Nucleus accumbens (tissue), 56 donors: ENCODE data around the gene KCNJ12.
"Not testable (repeated sequence)": the region's sequence is repeated elsewhere in the genome, so short reads cannot be mapped to it uniquely, and the experiment has no call there.

Source experiments
- DNase-seq, 56 donors: peaks; one replicate each; lab custom pipeline; 2025; lab: John Stamatoyannopoulos, UW

The KCNJ12 gene

GRCh38 chr17:21417921-21418320 lies 41.8 kb downstream of the KCNJ12 start:
- DNase-seq: no peak

GRCh38 chr17:21418446-21419298 lies 42.5 kb downstream of the KCNJ12 start:
- no peak for DNase-seq

GRCh38 chr17:21419299-21420239 lies 43.4 kb downstream of the KCNJ12 start:
- DNase-seq: no peak

GRCh38 chr17:21420503-21421090 lies 44.4 kb downstream of the KCNJ12 start:
- DNase-seq: not testable (repeated sequence)

- DNase-seq: not testable (repeated sequence)
Measured at GRCh38 chr17:21421421-21422310, 45.5 kb downstream of the KCNJ12 start.

- not testable (repeated sequence) for DNase-seq
Measured at GRCh38 chr17:21422311-21423189, 46.4 kb downstream of the KCNJ12 start.

- DNase-seq: not testable (repeated sequence)
Measured at GRCh38 chr17:21423190-21423493, 47.0 kb downstream of the KCNJ12 start.

- DNase-seq: not testable (repeated sequence)
Measured at GRCh38 chr17:21424697-21425096, 48.5 kb downstream of the KCNJ12 start.

- DNase-seq: no peak
Measured at GRCh38 chr17:21425321-21425720, 49.2 kb downstream of the KCNJ12 start.

- no peak for DNase-seq
Measured at GRCh38 chr17:21425736-21426135, 49.6 kb downstream of the KCNJ12 start.

- not testable (repeated sequence) for DNase-seq
Measured at GRCh38 chr17:21426246-21426645, 50.1 kb downstream of the KCNJ12 start.

GRCh38 chr17:21426876-21427275 lies 50.7 kb downstream of the KCNJ12 start:
- not testable (repeated sequence) for DNase-seq

- not testable (repeated sequence) for DNase-seq
Measured at GRCh38 chr17:21427727-21428126, 51.6 kb downstream of the KCNJ12 start.

GRCh38 chr17:21428752-21429424 lies 52.7 kb downstream of the KCNJ12 start:
- not testable (repeated sequence) for DNase-seq

- DNase-seq: not testable (repeated sequence)
Measured at GRCh38 chr17:21429921-21430628, 53.9 kb downstream of the KCNJ12 start.

GRCh38 chr17:21433971-21434370 lies 57.8 kb downstream of the KCNJ12 start:
- not testable (repeated sequence) for DNase-seq

- not testable (repeated sequence) for DNase-seq
Measured at GRCh38 chr17:21434976-21435375, 58.8 kb downstream of the KCNJ12 start.

GRCh38 chr17:21436481-21436880 lies 60.3 kb downstream of the KCNJ12 start:
- not testable (repeated sequence) for DNase-seq
